Peyer's patch (tissue), 4 donors: ENCODE results near the gene MSH6. TPM values are rescaled to one million over a fixed set of nuclear protein-coding genes. Genes with fewer than 3 reads are reported as not detected.

ENCODE experiments used
- DNase-seq, 3 donors: peaks; one replicate each; pipeline ENCODE4 v3.0.0-alpha.2; 2017 to 2019
- H3K27ac ChIP-seq, 4 donors: fragments of 200-600 bp; sonication (generic); one replicate each; pipeline ENCODE4 v1.5.1; 2016 to 2019
- H3K27me3 ChIP-seq, 2 donors: fragments of 200-600 bp; sonication (generic); one replicate each; pipeline ENCODE4 v1.5.1; 2019
- H3K36me3 ChIP-seq, 3 donors: fragments of 200-600 bp; sonication (generic); one replicate each; pipeline ENCODE4 v1.5.1; 2016 to 2019
- H3K4me1 ChIP-seq, 4 donors: fragments of 200-600 bp; sonication (generic); one replicate each; pipeline ENCODE4 v1.5.1; 2016 to 2019
- H3K4me3 ChIP-seq, 4 donors: fragments of 200-600 bp; sonication (generic); 1 replicate in 3 of 4; 2 replicates in 1 of 4; pipeline ENCODE4 v1.5.1; 2016 to 2019; ENCODE audit warnings: mild to moderate bottlenecking in 1 of 4
- H3K9me3 ChIP-seq, 4 donors: fragments of 200-600 bp; sonication (generic); one replicate each; pipeline ENCODE4 v1.5.1; 2016 to 2019; ENCODE audit warnings: mild to moderate bottlenecking in 1 of 4
- POLR2A ChIP-seq, 2 donors: fragments of 450-650 bp; IDR thresholded peaks; one replicate each; pipeline ENCODE4 v1.5.1; 2017; ENCODE audit warnings: antibody characterized with exemption in 2 of 2, mild to moderate bottlenecking in 2 of 2, moderate library complexity in 2 of 2
- total RNA-seq, 4 donors: library from RNA; depleted of rRNA; stranded (reverse); fragments of >200 nt; gene quantifications; one replicate each; pipeline ENCODE4 v1.1.0, GENCODE V29; 2016
- TF ChIP-seq, protein P1 (sequence below), 6 experiments: fragments of 450-650 bp in 4 of 6; fragments of 200-600 bp in 2 of 6; sonication (generic) in 1 of 6; IDR thresholded peaks; one replicate each; pipeline ENCODE4 v1.5.1; 2017 to 2019; ENCODE audit warnings: antibody characterized with exemption in 6 of 6, mild to moderate bottlenecking in 3 of 6, moderate library complexity in 1 of 6

Gene MSH6, protein sequence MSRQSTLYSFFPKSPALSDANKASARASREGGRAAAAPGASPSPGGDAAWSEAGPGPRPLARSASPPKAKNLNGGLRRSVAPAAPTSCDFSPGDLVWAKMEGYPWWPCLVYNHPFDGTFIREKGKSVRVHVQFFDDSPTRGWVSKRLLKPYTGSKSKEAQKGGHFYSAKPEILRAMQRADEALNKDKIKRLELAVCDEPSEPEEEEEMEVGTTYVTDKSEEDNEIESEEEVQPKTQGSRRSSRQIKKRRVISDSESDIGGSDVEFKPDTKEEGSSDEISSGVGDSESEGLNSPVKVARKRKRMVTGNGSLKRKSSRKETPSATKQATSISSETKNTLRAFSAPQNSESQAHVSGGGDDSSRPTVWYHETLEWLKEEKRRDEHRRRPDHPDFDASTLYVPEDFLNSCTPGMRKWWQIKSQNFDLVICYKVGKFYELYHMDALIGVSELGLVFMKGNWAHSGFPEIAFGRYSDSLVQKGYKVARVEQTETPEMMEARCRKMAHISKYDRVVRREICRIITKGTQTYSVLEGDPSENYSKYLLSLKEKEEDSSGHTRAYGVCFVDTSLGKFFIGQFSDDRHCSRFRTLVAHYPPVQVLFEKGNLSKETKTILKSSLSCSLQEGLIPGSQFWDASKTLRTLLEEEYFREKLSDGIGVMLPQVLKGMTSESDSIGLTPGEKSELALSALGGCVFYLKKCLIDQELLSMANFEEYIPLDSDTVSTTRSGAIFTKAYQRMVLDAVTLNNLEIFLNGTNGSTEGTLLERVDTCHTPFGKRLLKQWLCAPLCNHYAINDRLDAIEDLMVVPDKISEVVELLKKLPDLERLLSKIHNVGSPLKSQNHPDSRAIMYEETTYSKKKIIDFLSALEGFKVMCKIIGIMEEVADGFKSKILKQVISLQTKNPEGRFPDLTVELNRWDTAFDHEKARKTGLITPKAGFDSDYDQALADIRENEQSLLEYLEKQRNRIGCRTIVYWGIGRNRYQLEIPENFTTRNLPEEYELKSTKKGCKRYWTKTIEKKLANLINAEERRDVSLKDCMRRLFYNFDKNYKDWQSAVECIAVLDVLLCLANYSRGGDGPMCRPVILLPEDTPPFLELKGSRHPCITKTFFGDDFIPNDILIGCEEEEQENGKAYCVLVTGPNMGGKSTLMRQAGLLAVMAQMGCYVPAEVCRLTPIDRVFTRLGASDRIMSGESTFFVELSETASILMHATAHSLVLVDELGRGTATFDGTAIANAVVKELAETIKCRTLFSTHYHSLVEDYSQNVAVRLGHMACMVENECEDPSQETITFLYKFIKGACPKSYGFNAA (N-terminal part only)
- 10 to 100 TPM; 12.4 to 32.2 (median 16.2) TPM for total RNA-seq

DNA sequence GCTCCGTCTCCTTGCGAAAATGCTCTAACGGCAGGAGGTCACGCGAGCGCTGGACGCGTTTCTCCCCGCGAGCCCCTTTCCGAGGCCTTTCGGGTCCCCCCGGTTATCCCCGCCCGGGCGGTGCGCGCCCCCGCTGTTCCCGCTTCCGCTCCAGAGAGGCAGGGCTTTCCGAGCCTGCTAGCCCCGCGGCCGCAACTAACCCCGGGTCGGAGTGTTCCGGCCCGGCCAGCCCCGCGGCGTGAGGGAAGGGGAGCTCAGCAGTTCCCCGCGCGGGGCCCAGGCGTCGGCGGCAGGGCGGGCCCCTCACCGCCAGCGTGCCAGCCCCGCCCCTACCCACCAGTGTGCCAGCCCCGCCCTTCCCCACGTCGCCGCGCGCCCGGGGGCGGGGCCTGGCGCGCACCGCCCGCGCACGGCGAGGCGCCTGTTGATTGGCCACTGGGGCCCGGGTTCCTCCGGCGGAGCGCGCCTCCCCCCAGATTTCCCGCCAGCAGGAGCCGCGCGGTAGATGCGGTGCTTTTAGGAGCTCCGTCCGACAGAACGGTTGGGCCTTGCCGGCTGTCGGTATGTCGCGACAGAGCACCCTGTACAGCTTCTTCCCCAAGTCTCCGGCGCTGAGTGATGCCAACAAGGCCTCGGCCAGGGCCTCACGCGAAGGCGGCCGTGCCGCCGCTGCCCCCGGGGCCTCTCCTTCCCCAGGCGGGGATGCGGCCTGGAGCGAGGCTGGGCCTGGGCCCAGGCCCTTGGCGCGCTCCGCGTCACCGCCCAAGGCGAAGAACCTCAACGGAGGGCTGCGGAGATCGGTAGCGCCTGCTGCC is at the start of gene MSH6:
TSS of gene MSH6 (plus strand) at position 475 of the 815 bp plus-strand sequence. CDS start at position 564, 89 bp downstream.
- TF ChIP-seq POLR2A (IDR thresholded peaks at IDR 0.05): peak; percentile 32 to 60
- TF ChIP-seq, protein P1, sequence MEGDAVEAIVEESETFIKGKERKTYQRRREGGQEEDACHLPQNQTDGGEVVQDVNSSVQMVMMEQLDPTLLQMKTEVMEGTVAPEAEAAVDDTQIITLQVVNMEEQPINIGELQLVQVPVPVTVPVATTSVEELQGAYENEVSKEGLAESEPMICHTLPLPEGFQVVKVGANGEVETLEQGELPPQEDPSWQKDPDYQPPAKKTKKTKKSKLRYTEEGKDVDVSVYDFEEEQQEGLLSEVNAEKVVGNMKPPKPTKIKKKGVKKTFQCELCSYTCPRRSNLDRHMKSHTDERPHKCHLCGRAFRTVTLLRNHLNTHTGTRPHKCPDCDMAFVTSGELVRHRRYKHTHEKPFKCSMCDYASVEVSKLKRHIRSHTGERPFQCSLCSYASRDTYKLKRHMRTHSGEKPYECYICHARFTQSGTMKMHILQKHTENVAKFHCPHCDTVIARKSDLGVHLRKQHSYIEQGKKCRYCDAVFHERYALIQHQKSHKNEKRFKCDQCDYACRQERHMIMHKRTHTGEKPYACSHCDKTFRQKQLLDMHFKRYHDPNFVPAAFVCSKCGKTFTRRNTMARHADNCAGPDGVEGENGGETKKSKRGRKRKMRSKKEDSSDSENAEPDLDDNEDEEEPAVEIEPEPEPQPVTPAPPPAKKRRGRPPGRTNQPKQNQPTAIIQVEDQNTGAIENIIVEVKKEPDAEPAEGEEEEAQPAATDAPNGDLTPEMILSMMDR (IDR thresholded peaks at IDR 0.05): peak in 2 of 6 experiments; percentile 5 to 15
- H3K9me3 ChIP-seq: no peaks in the 10 kb centered on the region
- peak; percentile 85 to 94 (median 94) for DNase-seq

DNA sequence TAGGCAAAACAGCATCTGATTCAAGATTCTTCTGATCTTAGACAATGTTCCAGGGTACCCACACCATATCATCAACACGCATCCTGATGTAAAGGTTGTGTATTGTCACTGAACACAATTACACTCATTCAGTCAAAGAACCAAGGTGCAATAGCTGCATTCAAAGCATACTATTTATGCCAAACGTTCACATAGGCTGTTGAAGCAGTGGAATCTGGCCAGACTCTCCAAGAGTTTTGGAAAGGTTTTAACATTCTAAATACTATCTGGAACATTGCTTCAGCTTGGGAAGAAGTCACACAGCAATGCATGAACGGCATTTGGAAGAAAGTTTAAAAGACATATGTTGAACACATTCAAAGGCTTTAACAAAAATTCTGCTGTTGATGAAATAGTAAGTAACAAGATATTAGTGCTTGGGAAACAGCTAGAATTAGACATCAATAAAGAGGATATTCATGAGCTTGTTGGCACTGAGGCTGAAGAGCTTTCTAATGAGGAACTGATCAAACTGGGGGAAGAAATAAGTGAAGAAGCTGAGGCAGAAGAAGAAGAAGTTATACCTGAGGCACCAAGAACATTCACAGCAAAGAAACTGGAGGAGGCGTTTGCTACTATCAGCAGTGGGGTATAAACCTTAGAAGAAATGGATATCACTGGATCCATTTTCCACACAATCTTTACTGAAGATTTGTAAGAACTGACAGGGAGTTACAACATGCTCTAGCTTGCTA is 47.6 kb upstream of the MSH6 start:
- no peak for DNase-seq
- no peak for TF ChIP-seq POLR2A (IDR thresholded peaks at IDR 0.05)
- TF ChIP-seq, protein P1 (IDR thresholded peaks at IDR 0.05): no peak
- Histone ChIP-seq H3K36me3 (no peaks in the 10 kb centered on the region), H3K4me3 (no peak overlapping the region), H3K27ac (no peak overlapping the region), H3K27me3 (no peaks in the 10 kb centered on the region), H3K4me1 (no peaks in the 10 kb centered on the region), H3K9me3 (no peaks in the 10 kb centered on the region)

More for the DNA sequence above, at the start of gene MSH6:
- peak within 1 kb of the TSS; percentile 79 to 98 (median 94) for H3K27ac ChIP-seq
- peaks cover 0 to 10% (median 3%) of the 10 kb centered on the region in 4 donors for H3K4me1 ChIP-seq
- no peaks in the 10 kb centered on the region for H3K27me3 ChIP-seq
- H3K4me3 ChIP-seq: peak within 1 kb of the TSS; percentile 91 to 97 (median 95)
- no peaks in the 10 kb centered on the region for H3K36me3 ChIP-seq

DNA sequence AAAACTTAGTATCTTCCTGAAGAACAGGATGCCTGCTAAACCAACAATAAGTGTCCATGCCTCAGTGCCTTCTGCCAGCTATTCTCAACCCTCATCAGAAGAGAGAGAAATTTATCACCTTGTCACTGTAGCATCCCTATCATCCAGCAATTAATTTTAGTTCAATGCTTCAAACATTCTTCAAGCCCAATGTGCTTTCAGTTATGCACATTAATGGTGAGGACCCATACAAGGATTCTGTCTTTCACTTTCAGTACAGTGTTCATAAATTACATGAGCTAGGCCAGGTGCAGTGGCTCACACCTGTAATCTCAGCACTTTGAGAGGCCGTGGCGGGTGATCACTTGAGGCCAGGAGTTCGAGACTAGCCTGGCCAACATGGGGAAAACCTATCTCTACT is 47.0 kb upstream of the MSH6 start:
- H3K9me3 ChIP-seq: no peaks in the 10 kb centered on the region

DNA sequence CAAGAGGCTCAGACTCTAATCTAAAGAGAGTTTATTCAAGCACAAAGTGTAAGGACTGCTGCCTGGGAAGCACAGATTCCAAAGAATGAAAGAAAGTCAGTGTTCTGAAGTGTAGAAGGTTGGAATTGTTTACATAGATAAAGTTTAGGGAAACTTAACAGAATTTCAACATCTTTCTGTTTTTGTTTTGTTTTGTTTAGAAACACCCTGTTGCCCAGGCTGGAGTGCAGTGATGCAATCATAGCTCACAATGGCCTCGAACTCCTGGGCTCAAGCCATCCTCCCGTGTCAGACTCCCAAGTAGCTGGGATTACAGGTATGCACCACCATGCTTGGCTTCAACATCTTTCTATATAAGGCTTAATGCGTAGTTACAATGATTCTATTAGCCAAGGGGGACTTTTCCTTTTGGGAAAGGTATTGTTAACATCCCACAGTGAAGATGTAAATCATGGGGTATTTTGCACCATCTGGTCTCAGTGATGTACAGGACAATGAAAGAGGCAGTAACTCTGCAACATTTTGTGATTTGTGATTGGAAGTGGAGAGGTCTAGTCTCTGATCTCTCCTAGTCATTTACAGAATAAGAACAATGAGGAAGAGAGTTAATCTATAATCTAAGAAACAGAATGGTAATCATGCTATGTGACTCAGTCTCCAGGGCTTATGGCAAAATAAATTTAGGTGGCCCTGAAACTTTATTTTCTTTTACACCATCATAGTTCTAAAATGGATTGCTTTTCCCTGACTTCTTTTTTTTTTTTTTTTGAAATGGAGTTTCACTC is 45.6 kb upstream of the MSH6 start:
- H3K27ac ChIP-seq: no peak overlapping the region

More for the DNA sequence above, 47.0 kb upstream of the MSH6 start:
- no peak for DNase-seq
- TF ChIP-seq POLR2A (IDR thresholded peaks at IDR 0.05): no peak
- TF ChIP-seq, protein P1 (IDR thresholded peaks at IDR 0.05): no peak
- Histone ChIP-seq H3K36me3 (no peaks in the 10 kb centered on the region), H3K4me3 (no peak overlapping the region), H3K4me1 (no peaks in the 10 kb centered on the region), H3K27ac (no peak overlapping the region), H3K27me3 (no peaks in the 10 kb centered on the region)

More for the DNA sequence above, 45.6 kb upstream of the MSH6 start:
- Histone ChIP-seq H3K4me1 (no peaks in the 10 kb centered on the region), H3K4me3 (no peak overlapping the region), H3K9me3 (no peaks in the 10 kb centered on the region), H3K27me3 (no peaks in the 10 kb centered on the region), H3K36me3 (no peaks in the 10 kb centered on the region)
- DNase-seq: no peak
- TF ChIP-seq POLR2A (IDR thresholded peaks at IDR 0.05): no peak
- TF ChIP-seq, protein P1 (IDR thresholded peaks at IDR 0.05): no peak
